DND-41 (cell line): Measurements from ENCODE around the gene HMX1.

Experiments
- ATAC-seq: fragments of 200-7000 bp; cut with Tn5 transposase; 3 replicates; pipeline ENCODE4 v1.9.1; 2021; ENCODE audit warnings: low read depth; ENCODE audit not compliant: insufficient read depth
- DNase-seq: peaks from one replicate; pipeline ENCODE4 v3.0.0-alpha.2; 2020
- H2AFZ ChIP-seq: 2 replicates; pipeline ENCODE4 v1.6.0; 2012; ENCODE audit warnings: low read depth, low read length
- H3K27ac ChIP-seq: 2 replicates; pipeline ENCODE4 v1.5.1; 2012; ENCODE audit warnings: low read length, inconsistent platforms
- H3K27me3 ChIP-seq: fragments of 200-600 bp; sonication (generic); 2 replicates; pipeline ENCODE4 v1.6.0; 2012; ENCODE audit warnings: low read length, mild to moderate bottlenecking, inconsistent platforms; ENCODE audit not compliant: insufficient read depth, poor library complexity
- H3K36me3 ChIP-seq: 2 replicates; pipeline ENCODE4 v1.5.1; 2012; ENCODE audit warnings: low read length, inconsistent platforms; ENCODE audit not compliant: insufficient read depth
- H3K4me1 ChIP-seq: 2 replicates; pipeline ENCODE4 v1.5.1; 2012; ENCODE audit warnings: mild to moderate bottlenecking, low read length; ENCODE audit not compliant: insufficient read depth
- H3K4me2 ChIP-seq: 2 replicates; pipeline ENCODE4 v1.6.0; 2012; ENCODE audit warnings: mild to moderate bottlenecking, moderate library complexity, low read length, inconsistent platforms; ENCODE audit not compliant: insufficient read depth
- H3K4me3 ChIP-seq, 2 experiments: fragments of 200-600 bp in 1 of 2; shearing (Covaris generic) in 1 of 2; 2 replicates each; pipeline ENCODE4 v1.5.1; 2012 to 2016; ENCODE audit warnings: inconsistent platforms in 2 of 2, low read length in 2 of 2, mild to moderate bottlenecking in 2 of 2, low read depth in 1 of 2, moderate library complexity in 1 of 2
- H3K79me2 ChIP-seq: 2 replicates; pipeline ENCODE4 v1.6.0; 2012; ENCODE audit warnings: low read length, inconsistent platforms; ENCODE audit not compliant: insufficient read depth
- H3K9ac ChIP-seq: 2 replicates; pipeline ENCODE4 v1.6.0; 2012; ENCODE audit warnings: low read depth, mild to moderate bottlenecking, inconsistent platforms, low read length, moderate library complexity
- H3K9me3 ChIP-seq: 2 replicates; pipeline ENCODE4 v1.5.1; 2012; ENCODE audit warnings: low read length, moderate library complexity, mild to moderate bottlenecking, inconsistent platforms; ENCODE audit not compliant: insufficient read depth, severe bottlenecking
- H4K20me1 ChIP-seq: 2 replicates; pipeline ENCODE4 v1.6.0; 2012; ENCODE audit warnings: low read length; ENCODE audit not compliant: insufficient read depth
- CTCF ChIP-seq: IDR thresholded peaks from 2 replicates; pipeline ENCODE4 v1.5.1; 2012; ENCODE audit warnings: borderline replicate concordance, low read length, moderate library complexity, mild to moderate bottlenecking; ENCODE audit not compliant: poor library complexity, severe bottlenecking; ENCODE audit errors: extremely low read depth
- EZH2 ChIP-seq: IDR thresholded peaks from 3 replicates; pipeline ENCODE4 v1.6.1; 2012; ENCODE audit warnings: borderline replicate concordance, low read depth, mild to moderate bottlenecking, moderate library complexity, low read length, inconsistent platforms; ENCODE audit not compliant: severe bottlenecking

HMX1 gene

GRCh38 chr4:8832113-8832915 lies 39.3 kb downstream of the HMX1 start:
- no peak for ATAC-seq
- no peaks in the 10 kb centered on the region for H3K9me3 ChIP-seq
- H3K27me3 ChIP-seq: no peaks in the 10 kb centered on the region

GRCh38 chr4:8831221-8832112 lies 40.2 kb downstream of the HMX1 start:
- H3K27ac ChIP-seq: no peak overlapping the region
- no peak overlapping the region for H3K9ac ChIP-seq
- H3K4me3 ChIP-seq: no peak overlapping the region
- H4K20me1 ChIP-seq: 0 out of 2 replicates have a peak, but pooled peaks cover 3% of the 10 kb centered on the region
- no peaks in the 10 kb centered on the region for H3K79me2 ChIP-seq
- no peak for DNase-seq
- no peaks in the 10 kb centered on the region for H3K27me3 ChIP-seq
- H3K4me2 ChIP-seq: no peak overlapping the region
- no peak for TF ChIP-seq CTCF
- no peak for TF ChIP-seq EZH2
- H3K4me1 ChIP-seq: no peaks in the 10 kb centered on the region
- no peak for ATAC-seq
- H3K36me3 ChIP-seq: no peaks in the 10 kb centered on the region
- H2AFZ ChIP-seq: no peak overlapping the region
- no peaks in the 10 kb centered on the region for H3K9me3 ChIP-seq

More at GRCh38 chr4:8832113-8832915, 39.3 kb downstream of the HMX1 start:
- TF ChIP-seq EZH2 (no peak), CTCF (no peak)
- Histone ChIP-seq H3K4me1 (no peaks in the 10 kb centered on the region), H3K36me3 (no peaks in the 10 kb centered on the region), H3K4me2 (no peak overlapping the region), H3K27ac (no peak overlapping the region), H3K4me3 (no peak overlapping the region), H4K20me1 (0 out of 2 replicates have a peak, but pooled peaks cover 3% of the 10 kb centered on the region), H2AFZ (no peak overlapping the region), H3K79me2 (no peaks in the 10 kb centered on the region), H3K9ac (no peak overlapping the region)
- DNase-seq: no peak

- H3K4me3 ChIP-seq: no peak overlapping the region
- no peaks in the 10 kb centered on the region for H3K4me1 ChIP-seq
- H3K36me3 ChIP-seq: no peaks in the 10 kb centered on the region
- no peak for DNase-seq
- no peaks in the 10 kb centered on the region for H3K9me3 ChIP-seq
- H3K4me2 ChIP-seq: no peak overlapping the region
- H3K27me3 ChIP-seq: no peaks in the 10 kb centered on the region
- H3K79me2 ChIP-seq: no peaks in the 10 kb centered on the region
- no peak for ATAC-seq
- no peak overlapping the region for H3K9ac ChIP-seq
- H4K20me1 ChIP-seq: 0 out of 2 replicates have a peak, but pooled peaks cover 3% of the 10 kb centered on the region
- TF ChIP-seq CTCF (no peak), EZH2 (no peak)
- H3K27ac ChIP-seq: no peak overlapping the region
- no peak overlapping the region for H2AFZ ChIP-seq
Measured at GRCh38 chr4:8830611-8831200, 40.9 kb downstream of the HMX1 start.
